Left kidney (tissue), 2 donors: ENCODE measurements around the gene PGLYRP2. TPM values are rescaled to one million over a fixed set of nuclear protein-coding genes. Genes with fewer than 3 reads are reported as not detected.

ENCODE experiments used
- DNase-seq: peaks from one replicate; pipeline ENCODE4 v3.0.0-alpha.2; 2013
- polyA plus RNA-seq: library from polyadenylated mRNA; unstranded; fragments of 120-200 nt; gene quantifications from one replicate; pipeline ENCODE4 v1.2.1, GENCODE V29; 2013; ENCODE audit not compliant: insufficient read length

Gene PGLYRP2
- polyA plus RNA-seq, 1 donor = not detected

GRCh38 chr19:15424692-15425272 is 54.5 kb downstream of the PGLYRP2 start:
- no peak for DNase-seq

DNA sequence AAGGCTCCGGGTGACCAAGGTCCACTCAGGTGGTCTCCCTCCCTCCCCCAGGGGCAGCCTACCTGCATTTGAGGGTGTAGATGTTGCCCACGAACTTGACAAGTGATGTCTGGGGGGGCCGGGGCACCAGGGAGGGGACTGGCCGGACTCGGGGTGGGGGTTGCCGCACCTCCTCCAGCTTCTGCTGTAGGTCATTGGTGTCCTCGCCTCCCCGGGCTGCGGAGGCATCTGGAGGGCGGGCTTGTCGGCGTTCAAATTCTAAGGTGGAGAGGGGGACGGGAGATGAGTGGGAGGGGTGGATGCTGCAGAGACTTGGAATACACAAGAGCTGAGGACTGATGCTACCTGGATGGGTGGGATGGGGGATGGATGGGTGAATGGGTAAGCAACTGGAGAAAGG is 55.2 kb downstream of the PGLYRP2 start:
- no peak for DNase-seq

GRCh38 chr19:15423130-15423529 is 56.2 kb downstream of the PGLYRP2 start:
- no peak for DNase-seq

- DNase-seq = no peak
These were observed 56.8 kb downstream of the PGLYRP2 start for GRCh38 chr19:15422296-15423075.

DNA sequence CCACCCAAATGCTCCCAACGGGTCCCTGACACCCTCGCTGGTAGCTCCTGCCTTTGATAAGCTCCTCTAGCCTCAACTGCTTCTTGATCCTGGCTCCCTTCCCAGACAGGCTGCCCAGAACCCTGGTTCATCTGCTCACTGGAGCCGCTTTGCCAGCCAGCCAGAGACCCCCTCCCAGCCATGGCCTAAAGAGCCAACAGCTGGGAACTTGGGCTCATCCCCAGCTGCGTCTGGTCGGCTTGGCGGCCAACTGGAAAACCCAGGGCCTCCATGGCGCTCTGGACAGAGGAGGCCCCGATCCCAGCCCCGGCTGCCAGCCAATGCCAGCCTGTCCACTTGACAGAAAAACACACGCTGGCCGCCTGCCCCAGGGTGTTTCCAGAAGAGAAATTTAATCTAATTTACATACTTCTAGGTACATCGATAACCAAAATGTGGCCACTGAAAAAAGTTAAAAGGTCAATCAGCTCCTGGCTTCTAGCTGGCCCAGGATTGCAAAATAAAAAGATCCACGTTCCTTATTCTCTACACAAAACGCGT is 57.5 kb downstream of the PGLYRP2 start:
- DNase-seq = no peak

GRCh38 chr19:15421136-15421695 is 58.1 kb downstream of the PGLYRP2 start:
- DNase-seq = no peak

DNA sequence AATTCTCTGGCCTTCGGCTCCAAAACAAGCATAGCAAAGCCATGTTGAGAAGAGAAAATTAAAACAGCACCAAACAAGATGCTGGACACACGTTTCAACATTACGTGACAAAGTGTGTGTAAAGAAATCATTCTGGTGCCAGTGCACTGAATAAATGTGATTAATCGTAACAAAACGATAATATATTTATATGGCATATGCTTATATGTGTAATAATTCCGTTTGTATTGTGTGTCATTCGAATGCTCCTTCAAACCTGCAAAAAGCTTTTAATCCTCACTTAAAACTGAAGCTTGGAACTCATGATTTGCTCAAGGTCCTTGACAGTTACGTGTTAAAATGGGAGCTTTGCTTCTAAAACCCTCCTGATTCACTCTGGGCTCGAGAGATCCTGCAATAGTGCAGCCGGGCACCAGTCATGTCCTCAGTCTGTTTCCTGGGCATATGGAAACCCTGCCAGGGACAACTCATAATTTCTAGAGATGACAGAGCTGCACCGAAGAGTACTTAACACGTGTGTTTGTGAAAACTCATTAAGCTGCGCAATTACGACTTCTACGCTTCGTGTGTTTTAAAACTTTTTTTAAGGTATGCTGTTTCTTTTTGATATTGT is 59.8 kb downstream of the PGLYRP2 start:
- no peak for DNase-seq

Other genes with a start within 250 kb of the PGLYRP2 start
- 3.9 TPM for gene EPHX3, start 247.1 kb downstream of the PGLYRP2 start, polyA plus RNA-seq
- gene BRD4, start 147.0 kb downstream of the PGLYRP2 start, polyA plus RNA-seq = 63.6 TPM
- 32.7 TPM for gene AKAP8, start 99.7 kb downstream of the PGLYRP2 start, polyA plus RNA-seq
- gene AKAP8L, start 60.5 kb downstream of the PGLYRP2 start, polyA plus RNA-seq = 119 TPM
- gene WIZ, start 29.5 kb downstream of the PGLYRP2 start, polyA plus RNA-seq = 25.7 TPM
- 1.1 TPM for gene RASAL3, start 15.0 kb downstream of the PGLYRP2 start, polyA plus RNA-seq
- gene CYP4F22, start 29.0 kb upstream of the PGLYRP2 start, polyA plus RNA-seq = 0.28 TPM
- gene CYP4F8, start 135.7 kb upstream of the PGLYRP2 start, polyA plus RNA-seq = 0.08 TPM
- 1.4 TPM for gene CYP4F3, start 161.4 kb upstream of the PGLYRP2 start, polyA plus RNA-seq
- 1.1 TPM for gene CYP4F12, start 193.6 kb upstream of the PGLYRP2 start, polyA plus RNA-seq
- gene OR10H2, start 248.5 kb upstream of the PGLYRP2 start, polyA plus RNA-seq = not detected